Amygdala (tissue), 56 donors: ENCODE results near the gene ADM.
"Not testable (repeated sequence)": the region's sequence is repeated elsewhere in the genome, so short reads cannot be mapped to it uniquely, and the experiment has no call there.

Source experiments
- DNase-seq, 56 donors: peaks; one replicate each; lab custom pipeline; 2025; lab: John Stamatoyannopoulos, UW

ADM gene, protein sequence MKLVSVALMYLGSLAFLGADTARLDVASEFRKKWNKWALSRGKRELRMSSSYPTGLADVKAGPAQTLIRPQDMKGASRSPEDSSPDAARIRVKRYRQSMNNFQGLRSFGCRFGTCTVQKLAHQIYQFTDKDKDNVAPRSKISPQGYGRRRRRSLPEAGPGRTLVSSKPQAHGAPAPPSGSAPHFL

GRCh38 chr11:10304495-10305261 is at the start of gene ADM:
Gene ADM (plus strand): TSS chr11:10305073. CDS start chr11:10305701, 628 bp downstream.
- DNase-seq: peak in 38 of 56 donors; percentile 30 to 80 (median 58)

DNA sequence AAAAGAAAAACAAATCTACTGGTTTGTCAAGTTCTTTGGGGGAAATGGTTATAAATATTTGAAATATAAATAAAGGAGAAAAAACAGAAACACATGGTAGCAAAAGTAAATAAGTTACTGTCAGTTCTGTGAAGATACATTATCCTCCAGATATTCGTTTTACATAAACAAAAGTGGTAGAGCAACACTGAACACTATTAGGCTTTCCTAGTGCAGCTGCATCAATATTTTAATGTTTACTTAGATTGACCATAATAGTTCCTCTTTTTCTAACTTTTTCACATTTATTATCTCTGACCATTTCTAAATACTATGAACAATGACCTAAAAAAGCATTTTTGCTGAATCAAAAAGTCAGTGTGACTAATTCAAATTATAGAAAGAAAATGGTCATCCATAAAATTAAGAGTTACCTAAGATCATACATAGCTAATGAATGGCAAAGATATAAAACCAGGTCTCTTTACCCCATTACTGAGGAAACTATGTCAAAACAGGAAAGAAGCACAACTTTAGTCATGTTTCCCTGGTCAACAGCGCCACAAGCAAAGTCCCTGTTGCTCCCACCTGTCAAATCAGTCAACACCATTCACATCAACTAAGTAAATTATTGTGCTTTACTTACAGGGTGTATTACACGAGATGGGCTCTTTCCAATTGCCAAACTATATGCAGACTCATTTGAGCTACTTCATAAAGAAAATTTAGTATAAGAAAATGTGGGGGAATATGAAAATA is 49.3 kb upstream of the ADM start:
- no peak for DNase-seq

DNA sequence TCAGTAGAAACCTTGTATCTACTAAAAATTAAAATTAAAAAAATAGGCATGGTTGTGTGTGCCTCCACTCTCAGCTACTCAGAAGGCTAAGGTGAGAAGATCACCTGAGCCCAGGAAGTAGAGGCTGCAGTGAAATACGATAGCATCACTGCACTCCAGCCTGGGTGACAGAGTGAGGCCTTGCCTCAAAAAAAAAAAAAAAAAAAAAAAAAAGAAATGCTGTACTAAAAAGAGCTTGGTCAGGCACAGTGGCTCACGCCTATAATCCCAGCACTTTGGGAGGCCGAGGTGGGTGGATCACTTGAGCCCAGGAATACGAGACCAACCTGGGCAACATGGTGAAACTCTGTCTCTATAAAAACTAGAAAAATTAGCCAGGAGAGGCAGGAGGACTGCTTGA is 47.4 kb upstream of the ADM start:
- DNase-seq: no peak

DNA sequence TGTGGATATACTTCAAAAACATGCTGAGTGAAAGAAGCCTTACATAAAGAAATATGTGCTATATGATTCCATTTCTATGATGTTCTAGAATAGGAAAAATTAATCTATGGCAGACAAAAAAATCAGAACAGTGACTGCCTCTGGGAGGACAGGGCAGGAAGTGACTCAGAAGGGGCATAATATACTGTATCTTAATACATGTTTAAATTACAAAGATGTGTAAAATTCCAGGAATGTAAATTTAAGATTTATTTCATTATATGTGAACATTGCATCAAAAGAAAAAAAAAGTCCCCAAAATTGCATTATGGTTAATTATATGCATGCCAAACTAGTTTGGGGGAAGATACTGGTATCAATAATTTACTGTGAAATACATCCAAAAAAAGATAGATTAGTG is 43.1 kb upstream of the ADM start:
- DNase-seq: no peak

DNA sequence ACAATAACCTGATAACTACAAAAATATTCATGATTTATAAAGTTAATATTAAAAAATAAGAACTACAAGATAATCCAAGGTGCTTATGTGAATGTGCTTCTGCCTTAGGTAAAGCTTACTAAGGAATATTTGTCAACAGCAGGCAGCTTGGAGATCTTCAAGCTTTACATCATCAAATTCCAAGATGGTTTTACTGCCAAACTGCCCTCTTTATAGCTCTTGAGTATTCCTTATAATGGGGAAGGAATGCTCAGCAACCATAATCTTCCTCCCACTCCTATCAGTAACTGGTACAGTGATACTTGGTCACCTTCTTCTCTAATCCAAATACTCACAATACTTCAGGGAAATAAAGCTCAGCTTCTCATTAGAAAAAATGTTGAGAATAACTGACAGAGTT is 40.9 kb upstream of the ADM start:
- DNase-seq: no peak

DNA sequence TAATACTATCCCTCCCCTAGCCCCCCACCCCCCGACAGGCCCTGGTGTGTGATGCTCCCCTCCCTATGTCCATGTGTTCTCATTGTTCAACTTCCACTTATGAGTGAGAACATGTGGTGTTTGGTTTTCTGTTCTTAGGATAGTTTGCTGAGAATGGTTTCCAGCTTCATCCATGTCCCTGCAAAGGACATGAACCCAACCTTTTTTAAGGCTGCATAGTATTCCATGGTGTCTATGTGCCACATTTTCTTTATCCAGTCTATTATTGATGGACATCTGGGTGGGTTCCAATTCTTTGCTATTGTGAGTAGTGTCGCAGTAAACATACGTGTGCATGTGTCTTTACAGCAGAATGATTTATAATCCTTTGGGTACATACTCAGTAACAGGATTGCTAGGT is 40.2 kb upstream of the ADM start:
- not testable (repeated sequence) for DNase-seq

- no peak for DNase-seq
These were observed 38.9 kb upstream of the ADM start for GRCh38 chr11:10265936-10266335.

DNA sequence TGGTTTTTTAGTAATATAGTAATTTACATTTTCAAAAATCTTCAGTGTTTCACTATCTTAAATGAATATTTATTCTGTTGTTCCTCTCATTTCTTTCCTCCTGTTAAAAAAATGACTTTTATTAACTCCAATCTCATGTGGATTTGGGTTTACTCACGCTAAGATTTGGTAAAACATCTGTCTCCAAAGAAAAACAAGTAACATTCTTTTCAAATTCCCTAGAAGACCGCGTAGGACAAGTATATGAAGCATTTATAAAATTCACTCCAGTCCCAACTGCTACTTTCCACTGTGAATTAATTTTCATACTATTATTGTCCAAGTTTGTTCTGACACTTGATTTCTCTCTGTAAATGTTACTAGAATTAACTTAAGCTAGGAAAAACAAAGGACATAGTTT is 37.1 kb upstream of the ADM start:
- no peak for DNase-seq

DNA sequence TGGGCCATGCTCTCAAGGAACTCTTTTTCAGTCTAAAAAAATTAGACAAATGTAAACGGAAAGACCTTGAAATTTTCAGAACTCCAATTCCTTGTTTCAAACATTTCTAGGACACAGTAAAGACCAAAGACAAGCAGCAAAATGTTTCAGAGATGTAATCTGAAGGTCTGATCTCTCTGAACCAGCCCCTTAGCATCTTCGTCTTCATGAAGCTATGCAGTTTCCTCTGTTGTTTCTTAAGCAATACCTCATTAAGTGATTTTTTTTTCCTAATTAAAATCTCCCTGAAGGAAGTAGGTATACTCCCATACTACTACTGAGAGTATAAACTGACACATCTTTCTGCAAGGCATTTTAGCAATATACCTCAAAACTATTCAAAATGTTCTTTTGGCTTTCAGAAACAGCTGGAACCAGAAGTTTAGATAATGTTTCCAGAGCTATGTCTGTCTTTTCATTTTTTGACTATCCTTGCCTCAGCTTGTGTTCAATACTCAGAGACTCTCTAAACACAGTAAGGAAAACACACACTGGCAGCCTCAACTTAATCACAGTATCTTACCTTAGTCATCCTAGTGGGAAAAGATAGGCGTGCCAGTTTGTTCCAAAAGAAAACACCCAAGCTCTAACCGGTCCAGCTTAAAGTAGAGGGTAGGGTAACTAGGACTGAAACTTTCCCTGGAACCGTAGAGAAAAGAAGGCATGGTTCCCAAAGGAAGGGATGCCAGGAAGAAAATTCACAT is 36.0 kb upstream of the ADM start:
- no peak for DNase-seq

DNA sequence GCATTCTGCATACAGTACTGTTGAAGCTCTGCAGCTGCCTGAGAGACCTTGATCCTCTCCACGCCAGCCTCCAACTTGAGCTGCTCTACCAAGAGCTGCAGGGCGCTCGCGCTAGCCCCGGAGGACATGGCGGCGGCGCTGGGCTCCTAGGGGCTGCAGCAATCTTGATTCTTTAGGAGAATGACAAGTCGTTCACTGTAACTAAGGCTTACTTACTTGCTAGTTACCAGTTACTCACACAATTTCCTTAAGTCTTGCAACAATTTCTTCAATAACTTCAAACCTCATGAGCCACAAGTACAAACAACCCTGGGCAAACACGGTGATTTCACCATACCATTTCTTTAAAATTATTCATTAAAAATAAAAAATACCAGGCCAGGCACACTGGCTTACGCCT is 32.7 kb upstream of the ADM start:
- DNase-seq: no peak

DNA sequence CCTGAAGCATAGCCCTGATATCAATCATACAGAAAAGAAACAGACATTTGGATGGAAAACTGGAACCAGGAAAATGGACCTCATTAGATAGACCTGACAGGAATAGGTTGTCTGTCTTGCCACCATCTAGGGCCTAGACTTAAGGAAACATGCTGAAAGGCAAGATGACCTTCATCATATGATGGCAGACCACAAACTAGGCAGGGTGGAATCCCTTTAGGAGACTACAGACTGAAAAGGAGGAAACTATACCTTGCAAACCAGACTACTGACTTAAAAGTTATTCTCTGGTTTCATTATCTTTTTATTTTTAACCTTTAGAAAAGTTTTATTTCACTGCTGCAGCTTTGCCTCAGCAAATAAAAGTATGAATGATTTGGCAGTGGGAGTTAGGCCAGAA is 31.1 kb upstream of the ADM start:
- no peak for DNase-seq

DNA sequence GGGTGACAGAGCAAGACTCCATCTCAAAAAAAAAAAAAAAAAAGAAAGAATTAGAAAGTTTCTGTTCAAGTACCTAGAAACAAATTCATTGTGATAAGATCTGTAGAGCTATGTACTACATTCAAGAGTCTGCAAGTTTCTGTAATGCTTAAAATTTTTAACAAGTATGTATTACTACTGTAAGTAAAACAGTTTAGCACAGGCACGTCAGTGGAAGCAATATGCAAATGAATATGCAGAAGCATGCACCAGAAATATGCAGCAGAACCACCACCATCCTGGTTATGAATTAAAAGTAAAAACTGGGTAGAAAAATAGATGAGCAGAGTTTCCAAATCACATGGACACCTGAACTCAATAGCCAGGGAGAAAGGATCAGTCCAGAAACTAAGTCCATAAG is 30.1 kb upstream of the ADM start:
- no peak for DNase-seq

DNA sequence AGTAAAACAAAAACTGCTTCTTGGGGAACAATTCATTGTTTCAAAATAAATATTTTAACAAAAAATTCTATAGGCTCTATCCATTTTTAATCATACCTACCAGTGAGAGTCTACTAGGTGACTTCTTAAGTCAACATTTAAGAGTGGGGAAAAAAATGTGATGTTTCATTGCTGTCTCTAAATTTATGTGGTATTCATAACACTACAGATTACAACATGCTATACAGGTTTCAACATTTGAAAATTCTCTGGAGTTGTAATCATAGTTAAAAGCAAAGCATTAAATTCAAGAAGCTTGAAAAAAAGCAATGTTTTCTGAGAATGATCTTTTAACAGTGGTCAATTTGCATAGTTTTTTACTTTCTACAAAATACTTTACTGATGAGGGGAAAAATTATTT is 29.2 kb upstream of the ADM start:
- no peak for DNase-seq

- no peak for DNase-seq
These were observed 22.8 kb upstream of the ADM start for GRCh38 chr11:10282117-10282516.

DNA sequence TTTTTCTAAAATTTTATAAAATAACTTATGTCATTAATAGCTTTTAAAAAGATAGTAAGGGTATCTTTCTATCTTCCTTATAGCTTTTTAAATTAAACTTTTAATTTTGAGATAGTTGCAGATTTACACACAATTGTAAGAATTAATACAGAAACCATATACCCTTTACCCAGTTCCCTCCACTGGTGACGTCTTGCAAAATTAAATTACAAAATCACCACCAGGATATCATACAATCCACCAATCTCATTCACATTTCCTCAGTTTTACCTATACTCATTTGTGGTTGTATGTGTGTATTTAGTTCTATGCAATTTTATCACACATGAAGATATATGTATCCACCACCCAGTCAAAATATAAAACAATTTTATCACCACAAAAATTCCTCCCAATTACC is 20.9 kb upstream of the ADM start:
- DNase-seq: no peak

- DNase-seq: no peak
These were observed 19.6 kb upstream of the ADM start for GRCh38 chr11:10285148-10285802.

- no peak for DNase-seq
These were observed 17.7 kb upstream of the ADM start for GRCh38 chr11:10287140-10287539.

DNA sequence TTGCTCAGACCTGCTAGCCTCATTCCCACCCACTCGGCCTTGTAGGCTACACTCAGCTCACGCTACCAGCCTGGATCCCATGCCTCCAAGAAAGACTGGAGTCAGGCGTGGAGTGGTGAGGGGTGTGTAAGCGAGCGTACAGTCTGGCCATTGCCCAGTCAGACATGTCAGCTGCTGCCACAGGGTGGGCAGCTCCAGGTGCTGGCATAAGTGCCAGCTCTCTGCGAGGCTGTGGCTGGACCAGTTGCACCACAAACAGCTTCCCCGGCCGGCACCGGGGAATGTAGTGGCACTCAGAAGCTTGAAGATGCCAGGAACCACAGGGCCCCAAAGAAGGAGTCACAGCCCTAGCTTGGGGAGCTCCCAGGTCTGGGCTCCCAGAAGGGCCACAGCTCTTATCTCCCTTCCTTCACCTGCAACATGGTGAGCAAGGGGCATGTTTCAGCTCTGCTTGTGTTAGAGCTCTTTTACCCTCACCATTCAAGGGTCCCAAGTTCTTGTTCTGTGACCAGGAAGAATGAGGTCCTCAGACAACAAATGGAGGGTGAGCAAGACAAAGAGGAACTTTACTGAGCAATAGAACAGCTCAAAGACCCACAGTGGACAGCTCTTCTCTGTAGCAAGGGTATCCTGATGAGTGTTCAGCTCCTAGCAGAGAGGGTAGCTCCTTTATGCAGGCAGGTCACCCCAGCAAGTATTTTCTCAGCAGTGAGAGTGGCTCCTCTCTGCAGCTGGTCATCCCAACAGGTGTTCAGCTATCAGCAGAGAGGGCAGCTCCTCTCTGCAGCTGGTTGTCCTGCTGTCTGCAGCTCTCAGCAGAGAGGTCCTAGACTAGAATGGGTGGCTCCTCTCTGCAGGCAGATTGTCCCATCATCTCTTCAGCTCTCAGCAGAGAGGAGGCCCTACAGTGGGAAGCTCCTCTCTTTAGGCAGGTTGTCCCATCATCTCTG is 16.8 kb upstream of the ADM start:
- no peak for DNase-seq
